ENCODE results near the gene CAND1. TPM values are rescaled to one million over a fixed set of nuclear protein-coding genes. Genes with fewer than 3 reads are reported as not detected.

Gene CAND1
- total and polyA plus RNA-seq, 9 of the 15 experiments (the other 6 are each of a cell fraction or from before 2014, with no cell fraction given), result 24.0 to 167 (median 77.5) TPM

- FAIRE-seq (no peak), DNase-seq (ENCODE audit: extremely low read depth in 1 of 4, low spot score in 3 of 4) (no peak), ATAC-seq (no peak)
- no TSS peak for BruUV-seq (replicated peaks)
- H3K9me3 ChIP-seq (replicated peaks; ENCODE audit: control insufficient read depth, insufficient read depth, low read depth, low read length), result no peaks in the 10 kb centered on the region
- H3K4me1 ChIP-seq (replicated peaks in 1 of 2; ENCODE audit: control insufficient read depth in 2 of 2, insufficient read depth in 2 of 2, low read length in 2 of 2), result no peaks in the 10 kb centered on the region
- H3K9me1 ChIP-seq (ENCODE audit: control insufficient read depth, insufficient read depth, low read length), result no peaks in the 10 kb centered on the region
- H3K4me3 ChIP-seq, result no peak overlapping the region
- no peak overlapping the region for H3K4me2 ChIP-seq (ENCODE audit: insufficient read depth, low read length)
- H3K27me3 ChIP-seq (ENCODE audit: control insufficient read depth in 2 of 2, insufficient read depth in 2 of 2, low read length in 2 of 2), result no peaks in the 10 kb centered on the region
- ChIA-PET POLR2A (no interaction called here), CTCF (ENCODE audit: low intra/inter-chr PET ratio) (no interaction called here)
- no peaks in the 10 kb centered on the region for H3K36me3 ChIP-seq (ENCODE audit: control insufficient read depth, insufficient read depth, low read length)
- intact Hi-C loops (cut with micrococcal nuclease), result loop anchor here (10.0 kb wide), 1 partner anchor 198 kb away; no protein-coding TSS in a partner anchor
- H3K27ac ChIP-seq (ENCODE audit: extremely low read depth, low read depth, low read length), result no peak overlapping the region
- 0% methylated on average over 3 of the region's 3 CpGs for WGBS (ENCODE audit: insufficient coverage, low coverage, missing lambda C conversion rate)
- in situ Hi-C loops (cut with MboI), result no loop called here
- no peaks in the 10 kb centered on the region for H3K79me2 ChIP-seq (ENCODE audit: control insufficient read depth, insufficient read depth, low read length)
- H3K9ac ChIP-seq (ENCODE audit: insufficient read depth in 1 of 2, low read depth in 2 of 2, low read length in 2 of 2), result no peak overlapping the region
- no peak overlapping the region for H2AFZ ChIP-seq (ENCODE audit: low read depth, low read length)
- H4K20me1 ChIP-seq (replicated peaks; ENCODE audit: control insufficient read depth, insufficient read depth, low read length), result no peaks in the 10 kb centered on the region
- TF ChIP-seq THAP7 (CRISPR knock-in tag; IDR thresholded peaks at IDR 0.05), result no peak
- TF ChIP-seq MLLT1 (IDR thresholded peaks at IDR 0.05), result no peak
- no peak for TF ChIP-seq ZBTB33 (CRISPR knock-in tag; IDR thresholded peaks at IDR 0.05)
- TF ChIP-seq ARID4B (CRISPR knock-in tag; IDR thresholded peaks at IDR 0.05), result no peak
- no peak for TF ChIP-seq SREBF2 (CRISPR knock-in tag; IDR thresholded peaks at IDR 0.05)
- no peak for TF ChIP-seq BRF1 (IDR thresholded peaks at IDR 0.05; ENCODE audit: borderline replicate concordance, extremely low read depth, insufficient read length)
- TF ChIP-seq IRF9 (tag; IDR thresholded peaks at IDR 0.05), result no peak
- no peak for TF ChIP-seq CXXC5 (CRISPR knock-in tag; IDR thresholded peaks at IDR 0.05)
- no peak for TF ChIP-seq EP300 (IDR thresholded peaks at IDR 0.05; ENCODE audit: low read length)
- no peak for TF ChIP-seq ZBTB49 (CRISPR knock-in tag; IDR thresholded peaks at IDR 0.05; ENCODE audit: borderline replicate concordance)
Measured at GRCh38 chr12:67223225-67223624, 45.9 kb upstream of the CAND1 start.

Data from K562 (cell line).